ENCODE measurements around the gene DRG1.

- TF ChIP-seq CTCF (IDR thresholded peaks at IDR 0.05) (no peak), POLR2AphosphoS5 (IDR thresholded peaks at IDR 0.05; ENCODE audit: insufficient read depth in 1 of 2, low read depth in 1 of 2) (no peak)
Observed at GRCh38 chr22:31461699-31462098, 62.3 kb downstream of the DRG1 start.
